HFFc6 (cell line): ENCODE results near the gene PRPF31. TPM values are rescaled to one million over a fixed set of nuclear protein-coding genes. Genes with fewer than 3 reads are reported as not detected.
A peak's percentile ranks its signal among the peaks of the same experiment; 100 is the strongest.

Experiments used
- DNase-seq: peaks from one replicate; pipeline ENCODE4 v3.0.0-alpha.2; 2018
- H3K27ac Mint-ChIP-seq: 2 replicates; pipeline ENCODE4 v1.8.0; 2020; ENCODE audit warnings: mild to moderate bottlenecking, mixed read lengths
- H3K27me3 Mint-ChIP-seq: 2 replicates; pipeline ENCODE4 v1.8.0; 2021; ENCODE audit warnings: mild to moderate bottlenecking, moderate library complexity, mixed read lengths; ENCODE audit not compliant: insufficient read depth
- H3K36me3 Mint-ChIP-seq: 2 replicates; pipeline ENCODE4 v1.8.0; 2021; ENCODE audit warnings: low read depth, mixed read lengths
- H3K4me1 Mint-ChIP-seq: 2 replicates; pipeline ENCODE4 v1.8.0; 2020; ENCODE audit warnings: low read depth, mixed read lengths
- H3K4me3 Mint-ChIP-seq: 2 replicates; pipeline ENCODE4 v1.8.0; 2020; ENCODE audit warnings: mild to moderate bottlenecking, moderate library complexity, mixed read lengths
- H3K9me3 Mint-ChIP-seq: 2 replicates; pipeline ENCODE4 v1.8.0; 2020; ENCODE audit warnings: mild to moderate bottlenecking, mixed read lengths
- CTCF ChIP-seq: fragments of 200-600 bp; sonication (generic); IDR thresholded peaks from 2 replicates; pipeline ENCODE4 v1.5.0; 2021; ENCODE audit warnings: antibody characterized with exemption, mild to moderate bottlenecking
- total RNA-seq, 6 experiments: library from RNA; stranded (reverse); fragmentation: NEBNext Ultra II Directional; extraction: Animal tissue kit (Norgen Biotek cat#: 25700); gene quantifications; 2 replicates in 1 of 6; 3 replicates in 5 of 6; pipeline ENCODE4 v1.2.3, GENCODE V29; 2021

PRPF31 gene
- total RNA-seq, 6 experiments from 2014 or later: 66.1 to 92.5 (median 83.6) TPM

- peaks cover 26% of the 10 kb centered on the region for H3K9me3 Mint-ChIP-seq
- H3K36me3 Mint-ChIP-seq: peaks cover 24% of the 10 kb centered on the region
- peak overlapping the region; percentile 72 for H3K4me3 Mint-ChIP-seq
- no peak for TF ChIP-seq CTCF
- H3K27me3 Mint-ChIP-seq: peaks cover 7% of the 10 kb centered on the region
- DNase-seq: no peak
- no peak overlapping the region for H3K27ac Mint-ChIP-seq
- peaks cover 35% of the 10 kb centered on the region for H3K4me1 Mint-ChIP-seq
These were observed 46.8 kb downstream of the PRPF31 start for GRCh38 chr19:54162241-54162805.

GRCh38 chr19:54162884-54163283 is 47.3 kb downstream of the PRPF31 start:
- TF ChIP-seq CTCF: no peak
- H3K4me1 Mint-ChIP-seq: peaks cover 35% of the 10 kb centered on the region
- H3K27ac Mint-ChIP-seq: no peak overlapping the region
- H3K4me3 Mint-ChIP-seq: no peak overlapping the region
- no peak for DNase-seq
- H3K9me3 Mint-ChIP-seq: peaks cover 26% of the 10 kb centered on the region
- peaks cover 24% of the 10 kb centered on the region for H3K36me3 Mint-ChIP-seq
- H3K27me3 Mint-ChIP-seq: peaks cover 7% of the 10 kb centered on the region

- no peak for TF ChIP-seq CTCF
- H3K4me3 Mint-ChIP-seq: no peak overlapping the region
- H3K27ac Mint-ChIP-seq: no peak overlapping the region
- DNase-seq: no peak
- H3K27me3 Mint-ChIP-seq: peaks cover 5% of the 10 kb centered on the region
- H3K4me1 Mint-ChIP-seq: peaks cover 21% of the 10 kb centered on the region
- peaks cover 17% of the 10 kb centered on the region for H3K36me3 Mint-ChIP-seq
- peaks cover 26% of the 10 kb centered on the region for H3K9me3 Mint-ChIP-seq
These were observed 49.0 kb downstream of the PRPF31 start for GRCh38 chr19:54164369-54165068.

- DNase-seq: no peak
- Mint-ChIP-seq H3K4me3 (no peak overlapping the region), H3K9me3 (peaks cover 26% of the 10 kb centered on the region), H3K27ac (no peak overlapping the region), H3K36me3 (peaks cover 17% of the 10 kb centered on the region), H3K27me3 (peaks cover 5% of the 10 kb centered on the region), H3K4me1 (peaks cover 18% of the 10 kb centered on the region)
- no peak for TF ChIP-seq CTCF
These were observed 49.7 kb downstream of the PRPF31 start for GRCh38 chr19:54165222-54165621.

- no peak overlapping the region for H3K27ac Mint-ChIP-seq
- peaks cover 12% of the 10 kb centered on the region for H3K27me3 Mint-ChIP-seq
- peak; percentile 85 for TF ChIP-seq CTCF
- H3K9me3 Mint-ChIP-seq: peaks cover 18% of the 10 kb centered on the region
- DNase-seq: peak; percentile 76
- no peak overlapping the region for H3K4me3 Mint-ChIP-seq
- H3K4me1 Mint-ChIP-seq: peaks cover 5% of the 10 kb centered on the region; the same call in 1 of the 2 replicates
- H3K36me3 Mint-ChIP-seq: peaks cover 8% of the 10 kb centered on the region; the same call in 1 of the 2 replicates
These were observed 52.8 kb downstream of the PRPF31 start for GRCh38 chr19:54168174-54168917.
